HuH-7 (cell line): ENCODE results near the gene BHLHA9.

Source experiments
- DNase-seq: peaks from one replicate; pipeline ENCODE4 v3.0.0; 2011; ENCODE audit warnings: low spot score

Gene BHLHA9

DNA sequence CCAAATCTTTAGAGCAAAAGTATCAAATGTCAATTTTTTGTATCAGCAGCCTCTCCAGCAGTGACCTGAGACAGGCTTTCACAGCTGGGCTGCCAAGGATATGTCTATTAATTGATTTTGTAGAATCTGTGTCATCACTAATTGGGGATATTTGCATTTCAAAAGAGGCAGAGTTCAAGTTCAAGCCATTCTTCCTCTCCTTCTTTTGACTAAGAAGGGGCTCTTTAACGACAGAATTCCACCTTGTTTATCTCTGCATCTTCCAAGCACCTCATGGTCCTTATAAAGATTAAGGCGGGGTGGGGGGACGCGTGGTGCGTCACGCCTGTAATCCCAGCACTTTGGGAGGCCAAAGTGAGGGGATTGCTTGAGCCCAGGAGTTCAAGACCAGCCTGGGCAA, 15.2 kb upstream of the BHLHA9 start:
- DNase-seq, result no peak

- DNase-seq, result no peak
Observed at GRCh38 chr17:1256699-1257098, 13.5 kb upstream of the BHLHA9 start.

- no peak for DNase-seq
Observed at GRCh38 chr17:1260086-1260769, 10.0 kb upstream of the BHLHA9 start.

DNA sequence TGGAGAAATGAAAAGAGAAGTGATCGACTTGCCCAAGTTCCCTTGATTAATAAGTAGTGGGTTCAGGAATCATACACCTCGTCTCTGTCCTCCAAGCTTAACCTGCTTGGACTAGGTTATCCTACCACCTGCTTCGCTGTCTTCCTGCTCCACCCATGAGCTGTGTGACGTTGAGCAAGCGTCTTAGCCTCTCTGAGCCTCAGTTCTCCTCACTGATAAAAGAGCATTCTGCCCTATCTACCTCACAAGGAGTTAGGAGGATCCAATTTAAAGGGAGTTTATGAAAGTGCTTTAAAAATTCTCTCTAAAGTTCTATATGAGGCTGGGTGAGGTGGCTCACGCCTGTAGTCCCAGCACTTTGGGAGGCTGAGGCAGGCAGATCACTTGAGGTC, 9.5 kb upstream of the BHLHA9 start:
- DNase-seq, result no peak

DNA sequence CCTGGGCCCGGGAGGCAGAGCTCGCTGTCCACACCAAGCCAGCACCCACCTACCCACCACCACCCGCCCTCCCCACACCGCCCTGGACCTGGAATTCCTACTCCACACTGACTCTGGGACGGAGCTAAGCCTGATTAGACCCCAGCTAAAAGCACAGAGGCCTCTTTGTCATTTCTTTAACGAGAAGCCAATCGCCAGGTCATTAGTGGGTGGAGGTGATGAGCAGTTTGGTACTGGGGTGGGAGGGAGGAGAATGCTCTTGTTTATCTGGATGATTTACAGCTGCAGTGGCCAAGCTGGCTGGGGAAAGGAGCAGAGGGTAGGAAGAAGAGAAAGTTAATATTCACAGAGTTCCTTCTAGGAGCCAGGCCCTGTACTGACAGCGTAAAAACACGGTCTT, 6.0 kb upstream of the BHLHA9 start:
- no peak for DNase-seq

DNA sequence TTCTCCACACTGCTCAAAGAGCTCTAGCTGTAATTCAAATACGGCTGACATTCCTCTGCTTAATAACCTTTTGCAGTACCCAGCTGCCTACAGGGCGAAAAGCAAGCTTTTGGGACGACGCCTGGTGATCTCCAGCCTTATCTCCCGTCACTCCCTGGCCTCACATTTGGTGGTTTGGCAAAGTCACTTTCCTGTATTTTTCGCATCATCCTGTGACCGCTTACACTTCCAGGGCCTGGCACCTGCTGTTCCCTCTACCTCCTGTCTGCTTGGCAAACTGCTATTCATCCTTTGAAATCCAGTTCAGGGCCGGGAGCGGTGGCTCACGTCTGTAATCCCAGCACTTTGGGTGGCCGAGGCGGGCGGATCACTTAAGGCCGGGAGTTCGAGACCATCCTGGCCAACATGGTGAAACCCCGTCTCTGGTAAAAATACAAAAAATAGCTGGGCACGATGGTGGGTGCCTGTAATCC, 2.7 kb upstream of the BHLHA9 start:
- DNase-seq, result no peak

GRCh38 chr17:1271030-1271423, 783 bp downstream of the BHLHA9 start:
- DNase-seq, result no peak

- no peak for DNase-seq
Observed at GRCh38 chr17:1271441-1271840, 1.2 kb downstream of the BHLHA9 start.

- no peak for DNase-seq
Observed at GRCh38 chr17:1272701-1273100, 2.5 kb downstream of the BHLHA9 start.

GRCh38 chr17:1273492-1274244, 3.4 kb downstream of the BHLHA9 start:
- DNase-seq, result no peak

DNA sequence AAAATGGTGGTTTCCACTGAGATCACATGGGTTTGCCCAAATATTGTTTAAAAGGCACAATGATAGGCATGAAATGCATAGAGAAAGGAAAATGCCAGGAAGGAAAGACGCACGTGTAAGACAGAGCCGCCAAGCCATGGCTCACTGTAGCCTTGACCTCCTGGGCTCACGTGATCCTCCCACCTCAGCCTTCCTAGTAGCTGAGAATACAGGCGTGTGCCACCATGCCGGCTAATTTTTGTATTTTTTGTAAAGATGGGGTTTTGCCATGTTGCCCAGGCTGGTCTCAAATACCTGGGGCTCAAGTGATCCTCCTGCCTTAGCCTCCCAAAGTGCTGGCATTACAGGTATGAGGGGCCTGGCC, 4.0 kb downstream of the BHLHA9 start:
- DNase-seq, result no peak

DNA sequence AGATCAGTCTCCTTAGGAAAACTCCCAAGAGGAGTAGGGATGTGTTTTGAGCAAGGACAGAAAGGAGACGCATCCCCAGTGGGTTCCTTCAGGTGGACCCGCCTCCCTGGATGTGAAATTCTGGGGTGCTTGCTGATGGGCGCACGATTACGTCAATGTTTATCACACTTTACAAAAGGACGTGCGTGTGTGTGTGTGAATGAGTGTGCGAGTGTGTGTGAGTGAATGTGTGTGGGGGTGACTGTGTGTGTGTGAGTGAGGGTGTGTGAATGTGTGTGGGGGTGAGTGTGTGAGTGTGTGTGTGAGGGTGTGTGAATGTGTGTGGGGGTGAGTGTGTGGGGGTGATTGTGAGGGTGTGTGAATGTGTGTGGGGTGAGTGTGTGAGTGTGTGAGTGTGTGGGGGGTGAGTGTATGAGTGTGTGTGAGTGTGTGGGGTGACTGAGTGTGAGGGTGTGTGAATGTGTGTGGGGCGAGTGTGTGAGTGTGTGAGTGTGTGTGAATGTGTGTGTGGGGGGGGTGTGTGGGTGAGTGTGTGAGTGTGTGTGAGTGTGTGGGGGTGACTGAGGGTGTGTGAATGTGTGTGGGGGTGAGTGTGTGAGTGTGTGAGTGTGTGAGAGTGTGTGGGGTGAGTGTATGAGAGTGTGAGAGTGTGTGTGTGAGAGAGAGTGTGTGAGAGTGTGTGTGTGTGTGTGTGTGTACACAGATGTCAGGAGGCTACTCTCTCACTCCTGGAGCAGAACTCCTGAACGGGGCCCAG, 5.1 kb downstream of the BHLHA9 start:
- DNase-seq, result no peak

- DNase-seq, result peak; percentile 77
Observed at GRCh38 chr17:1275962-1276736, 5.9 kb downstream of the BHLHA9 start.

DNA sequence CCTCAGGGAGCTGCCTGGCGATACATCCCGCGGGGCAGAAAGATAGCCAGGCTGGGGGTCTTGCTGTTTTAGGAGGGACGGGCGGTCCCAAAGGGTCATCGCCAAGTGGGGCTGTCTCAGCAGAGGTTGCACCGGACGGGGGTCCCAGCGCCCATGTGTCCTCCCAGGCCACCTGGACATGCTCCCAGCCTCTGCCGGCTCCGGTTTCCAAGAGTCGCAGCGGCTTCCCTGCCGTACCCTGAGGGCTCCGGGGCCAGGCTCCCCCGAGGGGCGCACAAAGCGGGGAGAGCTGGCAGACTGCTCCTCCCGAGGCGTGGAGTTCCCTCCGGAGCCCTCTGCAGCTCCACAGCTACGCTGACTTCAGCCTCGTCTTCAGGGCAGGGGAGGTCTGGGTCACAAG, 10.4 kb downstream of the BHLHA9 start:
- DNase-seq, result no peak

DNA sequence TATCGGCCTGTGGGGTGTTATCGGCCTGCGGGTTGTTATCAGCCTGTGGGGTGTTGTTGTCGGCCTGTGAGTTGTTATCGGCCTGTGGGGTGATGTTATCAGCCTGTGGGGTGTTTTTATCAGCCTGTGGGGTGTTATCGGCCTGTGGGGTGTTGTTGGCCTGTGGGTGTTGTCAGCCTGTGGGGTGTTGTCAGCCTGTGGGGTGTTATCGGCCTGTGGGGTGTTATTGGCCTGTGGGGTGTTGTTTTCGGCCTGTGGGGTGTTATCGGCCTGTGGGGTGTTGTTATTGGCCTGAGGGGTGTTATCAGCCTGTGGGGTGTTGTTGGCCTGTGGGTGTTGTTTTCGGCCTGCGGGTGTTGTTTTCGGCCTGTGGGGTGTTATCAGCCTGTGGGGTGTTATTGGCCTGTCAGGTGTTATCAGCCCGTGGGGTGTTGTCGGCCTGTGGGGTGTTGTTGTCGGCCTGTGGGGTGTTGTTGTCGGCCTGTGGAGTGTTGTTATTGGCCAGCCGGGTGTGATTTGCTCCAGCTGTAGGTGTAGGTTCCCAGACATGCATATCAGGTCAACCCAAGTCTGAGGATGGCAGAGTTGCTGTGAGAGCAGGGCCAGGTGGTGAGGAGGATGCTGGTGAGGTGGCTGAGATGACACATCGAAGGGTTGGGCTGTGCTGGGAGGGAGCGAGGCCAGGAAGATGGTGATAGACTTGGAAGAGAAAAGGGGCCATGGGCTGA, 16.3 kb downstream of the BHLHA9 start:
- DNase-seq, result no peak

DNA sequence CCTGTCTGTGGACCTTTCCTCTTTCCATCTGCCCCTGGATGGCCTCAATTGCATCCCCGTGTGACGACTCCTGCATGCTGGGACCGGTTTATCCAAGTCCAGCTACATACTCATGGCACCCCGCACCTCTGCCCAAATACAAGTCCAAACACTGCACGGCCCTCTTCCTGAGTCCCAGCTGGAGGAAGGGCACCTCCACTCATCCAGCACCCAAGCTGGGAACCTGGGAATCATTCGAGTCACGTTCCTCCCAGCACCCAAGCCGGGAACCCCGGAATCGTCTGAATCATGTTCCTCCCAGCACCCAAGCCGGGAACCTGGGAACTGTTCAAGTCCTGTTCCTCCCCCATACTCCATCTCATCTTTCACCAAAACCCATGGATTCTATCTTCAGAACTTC, 19.5 kb downstream of the BHLHA9 start:
- DNase-seq, result no peak

DNA sequence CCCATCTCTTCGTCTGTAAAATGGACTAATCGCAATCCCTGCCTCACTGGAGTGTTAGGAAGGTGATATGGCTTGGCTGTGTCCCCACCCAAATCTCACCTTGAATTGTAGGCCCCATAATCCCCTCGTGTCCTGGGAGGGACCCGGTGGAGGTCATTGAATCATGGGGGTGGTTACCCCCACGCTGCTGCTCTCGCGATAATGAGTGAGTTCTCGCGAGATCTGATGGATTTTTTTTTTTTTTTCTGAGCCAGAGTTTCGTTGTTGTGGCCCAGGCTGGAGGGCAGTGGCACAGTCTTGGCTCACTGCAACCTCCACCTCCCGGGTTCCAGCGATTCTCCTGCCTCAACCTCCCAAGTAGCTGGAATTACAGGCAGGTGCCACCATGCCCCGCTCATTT, 20.4 kb downstream of the BHLHA9 start:
- DNase-seq, result no peak

GRCh38 chr17:1294157-1294717, 24.0 kb downstream of the BHLHA9 start:
- DNase-seq, result no peak

DNA sequence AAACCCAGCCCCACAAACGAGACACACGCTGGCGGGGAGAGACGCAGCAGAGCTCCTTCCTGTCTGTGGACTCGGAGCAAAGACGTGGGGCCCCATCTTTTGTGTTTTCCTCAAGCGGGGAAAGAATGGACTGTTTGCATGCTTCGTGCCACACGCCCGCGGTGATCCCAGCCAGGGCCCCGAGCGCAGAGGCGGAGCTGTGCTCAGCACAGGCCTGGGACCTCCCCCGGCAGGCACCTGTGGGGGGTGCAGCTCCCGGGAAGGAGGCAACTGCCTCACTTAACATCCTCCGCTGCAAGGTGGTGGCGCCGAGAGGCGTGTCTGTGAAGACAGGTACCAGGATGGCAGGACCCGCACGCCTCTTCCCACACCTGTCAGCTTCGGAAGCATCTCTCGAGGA, 28.4 kb downstream of the BHLHA9 start:
- DNase-seq, result no peak

DNA sequence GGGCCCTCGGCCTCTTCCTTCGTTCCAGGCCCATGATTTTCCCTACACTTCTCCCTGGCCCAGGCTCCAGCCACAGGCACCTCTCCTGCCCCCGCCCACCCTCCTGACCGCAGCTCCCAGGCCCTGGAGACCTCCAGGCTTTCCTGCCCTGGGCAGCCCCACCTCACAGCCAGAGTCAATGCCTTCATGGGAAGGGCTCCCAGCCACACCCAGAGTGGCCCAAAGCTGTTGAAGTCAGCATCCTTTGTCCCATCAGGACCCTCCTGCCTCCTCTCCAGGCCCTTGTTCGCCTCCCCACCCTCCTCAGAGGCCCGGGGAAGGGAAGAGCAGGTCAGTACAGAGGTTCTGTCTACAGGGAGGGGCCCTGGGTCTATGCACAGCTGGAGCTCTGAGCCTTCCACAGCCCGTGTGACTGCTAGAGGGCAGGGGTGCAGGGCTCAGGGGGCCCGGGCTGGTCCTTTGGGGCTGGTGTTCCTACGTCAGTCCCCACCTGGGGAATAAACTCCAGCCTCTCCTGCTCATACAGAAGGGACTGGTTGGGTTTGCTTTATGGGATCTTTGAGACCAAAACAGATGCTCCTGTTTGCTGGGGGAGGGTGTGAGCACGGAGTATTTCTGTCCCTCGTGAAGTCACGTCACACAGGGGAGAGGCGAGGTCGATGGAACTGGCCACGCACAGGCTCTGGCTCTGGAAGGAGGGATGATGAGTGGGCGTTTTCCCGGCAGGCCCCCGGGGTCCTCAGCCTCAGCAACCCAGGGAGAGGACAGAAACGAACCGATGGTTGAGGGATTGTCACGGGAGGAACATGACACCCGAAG, 29.5 kb downstream of the BHLHA9 start:
- DNase-seq, result no peak
